Stimulated activated CD4-positive, alpha-beta T cell treated with anti-CD3 and anti-CD28 coated beads, Interleukin-1b, Interleukin-23, amount 100 ng/mL, for 24 hours (primary cell): ENCODE data around the gene R3HDM2.

Experiments
- DNase-seq, 4 experiments: peaks; one replicate each; pipeline ENCODE4 v3.0.0-alpha.2; 2020; ENCODE audit warnings: low read depth in 4 of 4, low spot score in 1 of 4

The R3HDM2 gene

GRCh38 chr12:57232156-57232756 is 198.6 kb downstream of the R3HDM2 start:
- DNase-seq: no peak

GRCh38 chr12:57231276-57232021 is 199.4 kb downstream of the R3HDM2 start:
- DNase-seq: no peak

GRCh38 chr12:57230381-57231155 is 200.3 kb downstream of the R3HDM2 start:
- DNase-seq: no peak

- DNase-seq: peak; percentile 85 to 95 (median 89)
These were observed 201.0 kb downstream of the R3HDM2 start, which contains the start of gene SHMT2 for GRCh38 chr12:57229634-57230380. SHMT2 (plus strand) TSS chr12:57229711; CDS start chr12:57229779, 68 bp downstream.

- no peak for DNase-seq
These were observed 201.7 kb downstream of the R3HDM2 start for GRCh38 chr12:57229046-57229633.

- DNase-seq: no peak
These were observed 203.3 kb downstream of the R3HDM2 start for GRCh38 chr12:57227315-57228115.

- no peak for DNase-seq
These were observed 204.1 kb downstream of the R3HDM2 start for GRCh38 chr12:57226588-57227314.

- no peak for DNase-seq
These were observed 205.1 kb downstream of the R3HDM2 start for GRCh38 chr12:57225680-57226210.

- DNase-seq: no peak
These were observed 205.7 kb downstream of the R3HDM2 start for GRCh38 chr12:57224973-57225679.

- DNase-seq: no peak
These were observed 206.4 kb downstream of the R3HDM2 start for GRCh38 chr12:57224278-57224972.

- DNase-seq: no peak
These were observed 207.4 kb downstream of the R3HDM2 start for GRCh38 chr12:57223191-57224165.

- no peak for DNase-seq
These were observed 208.3 kb downstream of the R3HDM2 start for GRCh38 chr12:57222286-57223190.

- no peak for DNase-seq
These were observed 209.5 kb downstream of the R3HDM2 start for GRCh38 chr12:57221169-57221917.

GRCh38 chr12:57220770-57221168 is 210.1 kb downstream of the R3HDM2 start:
- DNase-seq: no peak
